NCI-H526 treated with DMSO at 0.1 percent for 48 hours (cell line): Measurements from ENCODE around the gene SNRNP200.
"Not testable (repeated sequence)": the region's sequence is repeated elsewhere in the genome, so short reads cannot be mapped to it uniquely, and the experiment has no call there.

ENCODE experiments used
- DNase-seq: peaks from one replicate; lab custom pipeline; 2025; lab: John Stamatoyannopoulos, UW

Gene SNRNP200

GRCh38 chr2:96325041-96325883, 19.9 kb upstream of the SNRNP200 start, which contains the start of gene ITPRIPL1:
TSS of gene ITPRIPL1 (plus strand) at chr2:96325317. CDS start at chr2:96325840, 523 bp downstream.
- DNase-seq, result peak; percentile 24

- no peak for DNase-seq
Observed at GRCh38 chr2:96324721-96325040, 19.3 kb upstream of the SNRNP200 start.

DNA sequence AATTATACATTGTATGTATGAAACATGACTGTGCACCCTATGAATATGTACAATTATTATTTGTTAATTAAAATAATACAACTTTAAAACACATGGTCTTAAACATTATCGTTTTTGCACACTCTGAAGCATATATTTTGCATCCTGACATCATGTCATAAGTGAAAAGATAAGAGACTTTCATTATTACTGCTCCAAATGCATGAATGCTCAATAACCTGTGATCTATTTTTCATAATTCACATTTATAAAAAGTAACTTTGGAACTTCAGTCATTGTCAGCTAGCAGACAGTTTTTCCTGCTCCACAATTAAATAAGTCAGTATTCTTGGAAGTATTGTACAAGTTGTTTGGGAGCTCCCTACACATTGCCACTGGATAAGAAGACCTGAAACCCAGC, 18.5 kb upstream of the SNRNP200 start:
- DNase-seq, result no peak

DNA sequence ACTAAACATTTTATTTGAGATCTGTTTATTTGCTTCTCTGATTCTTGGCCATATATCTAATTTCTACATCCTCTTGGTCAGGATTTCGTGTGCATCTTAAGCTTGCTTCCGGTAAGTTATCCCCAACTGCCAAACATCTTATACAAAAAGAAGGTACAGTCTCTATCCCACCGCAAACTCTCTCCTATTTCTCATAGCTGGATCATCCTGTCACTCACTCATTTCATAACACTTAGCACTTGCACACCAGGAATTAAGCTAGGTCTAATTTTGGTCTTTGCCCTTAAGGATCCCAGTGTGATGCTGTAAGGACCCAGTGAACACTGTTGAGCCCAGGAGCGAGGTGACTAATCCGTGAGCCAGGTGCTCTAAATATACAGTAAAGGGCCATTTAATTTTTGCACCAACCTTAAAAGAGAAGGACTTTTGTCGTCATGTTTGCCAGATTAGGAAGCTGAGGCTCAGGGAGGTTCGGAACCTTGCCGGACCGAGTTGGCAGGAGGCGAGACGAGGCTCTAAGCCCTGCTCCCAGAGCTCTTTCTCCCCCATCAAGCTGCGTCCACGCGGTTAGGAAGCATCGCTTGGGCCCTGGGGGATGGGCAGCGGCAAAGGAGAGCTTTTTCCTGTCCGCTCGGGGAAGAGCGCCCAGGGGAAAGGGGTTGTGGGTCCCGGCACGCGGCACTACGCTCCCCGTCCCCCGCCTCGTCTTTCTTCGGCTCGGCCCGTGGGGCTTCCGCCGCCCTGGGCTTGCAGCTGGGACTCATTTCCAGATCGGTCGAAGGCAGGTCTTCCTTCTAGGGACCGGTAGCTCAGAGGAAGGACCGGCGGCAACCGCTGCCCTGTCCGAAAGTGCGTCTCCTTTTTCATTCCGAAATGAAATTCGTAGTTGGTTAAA, 15.6 kb upstream of the SNRNP200 start:
- DNase-seq, result peak; percentile 49

DNA sequence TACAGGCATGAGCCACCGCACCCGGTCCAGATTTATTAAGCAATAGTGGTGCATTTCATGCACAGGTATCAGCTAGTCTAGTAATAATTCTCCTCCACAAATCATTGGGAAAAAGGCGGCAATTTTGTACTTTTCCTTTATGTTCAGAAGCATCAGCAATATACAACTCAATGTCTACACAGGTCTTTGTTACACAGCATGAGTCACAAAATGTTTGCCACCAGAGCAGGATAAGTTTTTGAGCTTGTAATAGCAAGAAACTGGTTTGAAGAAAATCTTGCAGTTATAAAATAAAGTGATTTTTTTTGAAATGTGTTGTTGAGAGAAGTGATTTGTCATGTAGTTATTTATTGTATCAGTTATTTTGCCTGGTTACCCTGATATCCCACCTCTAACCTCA, 15.0 kb upstream of the SNRNP200 start:
- DNase-seq, result no peak

- no peak for DNase-seq
Observed at GRCh38 chr2:96319396-96319795, 14.1 kb upstream of the SNRNP200 start.

GRCh38 chr2:96318723-96319122, 13.4 kb upstream of the SNRNP200 start:
- no peak for DNase-seq

- no peak for DNase-seq
Observed at GRCh38 chr2:96317584-96317997, 12.2 kb upstream of the SNRNP200 start.

DNA sequence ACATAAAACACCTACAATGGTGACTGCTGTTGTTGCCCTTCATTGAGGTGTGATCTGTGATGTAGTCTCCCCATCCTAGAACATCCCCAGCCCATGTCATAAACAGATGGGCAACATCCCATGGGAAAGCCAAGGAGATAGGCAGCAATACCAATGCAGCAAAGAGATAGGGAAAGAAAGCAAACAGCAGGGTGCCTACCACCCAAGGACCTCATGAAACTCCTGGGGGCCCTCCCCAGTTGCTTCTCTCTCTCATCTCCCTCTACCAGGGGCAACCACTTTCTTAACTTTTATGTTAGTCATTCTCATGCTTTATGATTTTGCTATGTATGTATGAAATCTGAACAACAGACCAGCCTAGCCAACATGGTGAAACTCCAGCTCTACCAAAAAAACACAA, 11.7 kb upstream of the SNRNP200 start:
- DNase-seq, result no peak

DNA sequence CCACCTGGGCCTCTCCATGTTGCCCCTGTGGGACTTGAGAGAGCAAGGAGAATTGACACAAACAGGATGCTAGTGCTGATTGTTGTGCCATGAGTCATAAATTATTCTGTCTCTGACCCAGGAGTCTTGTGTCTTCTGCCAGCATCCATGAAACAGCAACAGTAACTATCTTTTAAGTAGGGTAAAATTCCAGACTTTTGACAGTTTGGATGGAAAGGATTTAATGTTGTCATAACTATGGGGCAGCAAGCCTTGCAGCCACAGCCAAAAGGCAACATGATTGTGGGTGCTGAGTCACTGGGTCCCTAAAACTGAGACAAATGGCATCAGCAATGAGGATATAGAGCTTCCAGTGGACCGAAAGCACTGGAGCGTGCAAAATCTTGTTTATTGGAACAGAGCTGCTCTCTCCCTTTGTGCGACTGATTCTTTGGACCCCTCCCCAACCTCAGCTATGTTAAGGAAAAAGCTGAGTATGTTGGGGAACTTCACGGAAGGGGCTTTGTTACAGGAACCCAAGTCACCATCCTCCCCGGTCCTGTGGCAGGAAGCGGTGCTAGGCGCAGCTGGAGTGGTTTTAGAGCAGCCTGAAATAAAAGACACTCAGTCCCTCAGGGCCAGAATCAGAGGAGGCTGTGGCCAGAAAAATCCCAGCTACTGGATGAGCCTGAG, 10.2 kb upstream of the SNRNP200 start:
- no peak for DNase-seq

DNA sequence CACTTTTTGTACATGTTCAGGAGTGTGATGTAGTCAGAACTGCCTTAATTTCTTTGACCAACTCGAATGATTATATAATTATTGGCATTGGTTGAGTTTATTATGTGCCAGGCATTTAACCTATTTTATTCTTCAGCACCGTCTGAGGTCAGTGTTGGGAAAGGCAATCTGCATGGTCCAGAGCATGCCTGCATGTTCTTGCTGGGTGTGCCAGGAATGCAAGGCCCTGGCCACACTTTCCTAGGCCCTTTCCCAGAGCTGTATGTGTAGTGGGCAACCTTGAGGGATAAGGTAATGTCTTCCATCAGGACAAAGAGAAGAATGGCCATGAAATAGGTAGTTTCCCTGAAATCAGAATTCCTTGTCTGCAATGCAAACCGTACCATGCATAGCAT, 9.7 kb upstream of the SNRNP200 start:
- no peak for DNase-seq

DNA sequence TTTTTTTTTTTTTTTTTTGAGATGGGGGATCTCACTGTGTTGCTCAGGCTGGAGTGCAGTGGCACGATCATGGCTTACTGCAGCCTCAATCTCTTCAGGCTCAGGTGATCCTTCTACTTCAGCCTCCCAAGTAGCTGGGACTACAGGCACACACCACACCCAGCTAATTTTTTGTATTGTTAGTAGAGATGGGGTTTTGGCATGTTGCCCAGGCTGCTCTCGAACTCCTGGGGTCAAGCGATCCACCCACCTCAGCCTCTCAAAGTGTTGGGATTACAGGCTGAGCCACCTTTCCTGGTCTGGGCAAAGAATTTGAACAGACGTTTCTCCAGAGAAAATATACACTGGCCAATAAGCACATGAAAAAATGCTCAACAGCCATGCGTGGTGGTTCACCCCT, 2.9 kb upstream of the SNRNP200 start:
- no peak for DNase-seq

DNA sequence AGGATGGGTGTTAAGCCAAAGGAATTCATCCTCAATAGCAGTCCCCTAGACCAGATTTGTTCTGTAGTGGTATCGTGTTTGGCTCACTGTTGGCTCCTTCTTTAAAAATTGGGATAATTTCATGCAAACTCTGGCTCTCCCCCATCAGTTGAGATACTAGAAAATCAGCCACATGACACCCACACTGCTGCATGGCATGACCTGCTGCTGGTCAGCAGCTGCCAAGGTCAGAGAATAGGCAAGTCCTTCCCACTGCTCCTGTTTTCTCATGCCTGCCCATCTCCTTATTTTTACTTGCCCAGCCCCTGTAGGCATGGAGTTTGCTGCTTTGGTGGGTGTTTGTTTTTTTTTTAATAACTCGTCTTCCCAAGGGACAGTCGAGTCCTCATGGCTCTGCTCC, 1.0 kb upstream of the SNRNP200 start:
- no peak for DNase-seq

DNA sequence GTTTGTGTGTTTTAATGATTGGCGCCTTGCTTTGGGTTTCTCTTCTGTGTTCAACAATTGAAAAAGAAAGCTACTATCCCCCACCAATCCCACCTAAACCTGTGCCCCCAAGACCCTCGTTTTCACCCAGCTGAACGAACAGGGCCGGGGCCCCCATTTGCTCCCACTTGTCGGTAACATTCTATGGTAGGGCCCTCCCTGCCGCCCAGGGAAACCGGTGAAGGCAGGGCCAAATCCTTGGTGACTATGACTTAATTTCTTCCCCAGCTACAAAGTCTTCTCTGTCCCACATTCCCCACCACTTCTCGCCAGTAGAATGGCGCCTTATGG, 598 bp upstream of the SNRNP200 start:
- no peak for DNase-seq

GRCh38 chr2:96304606-96305005, 740 bp downstream of the SNRNP200 start:
- DNase-seq, result no peak

DNA sequence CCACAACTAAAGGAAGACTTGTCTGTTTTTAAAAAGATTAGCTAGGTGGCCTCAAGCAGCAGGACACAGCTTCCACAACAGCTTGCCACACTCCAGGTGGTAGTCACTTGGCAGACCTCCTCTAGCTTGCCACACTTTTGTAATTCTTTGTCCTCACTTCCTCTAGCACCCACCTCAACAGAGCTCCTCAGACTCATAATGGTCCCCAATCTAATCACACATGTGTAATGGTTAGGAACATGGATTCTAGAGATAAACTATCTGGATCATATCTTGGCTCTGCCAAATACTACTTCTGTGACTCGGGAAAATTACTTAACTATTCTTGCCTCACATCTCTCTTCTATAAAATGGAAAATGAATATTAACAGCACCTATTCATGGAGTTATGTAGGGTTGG, 3.5 kb downstream of the SNRNP200 start:
- DNase-seq, result no peak

DNA sequence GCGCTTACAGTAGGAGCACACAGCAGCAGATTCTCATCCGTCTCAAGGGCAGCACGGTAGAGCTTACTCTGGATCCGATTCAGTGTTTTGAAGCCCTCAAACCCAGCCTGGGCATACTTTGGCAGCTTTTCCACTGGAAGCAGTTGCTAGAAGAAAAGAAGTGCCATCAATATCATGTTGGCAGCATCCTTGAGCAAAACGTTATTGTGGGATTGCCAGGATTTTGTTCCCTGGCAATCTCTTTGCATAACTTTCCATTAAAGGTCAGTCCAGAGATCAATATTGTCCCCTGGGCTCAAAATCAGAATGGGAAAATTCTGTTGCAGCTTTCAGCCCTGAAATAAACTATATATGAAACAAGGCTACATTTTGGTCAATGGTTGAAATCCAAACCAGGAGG, 8.4 kb downstream of the SNRNP200 start:
- DNase-seq, result no peak

- not testable (repeated sequence) for DNase-seq
Observed at GRCh38 chr2:96294271-96294670, 11.1 kb downstream of the SNRNP200 start.

GRCh38 chr2:96291751-96292150, 13.6 kb downstream of the SNRNP200 start:
- DNase-seq, result no peak

DNA sequence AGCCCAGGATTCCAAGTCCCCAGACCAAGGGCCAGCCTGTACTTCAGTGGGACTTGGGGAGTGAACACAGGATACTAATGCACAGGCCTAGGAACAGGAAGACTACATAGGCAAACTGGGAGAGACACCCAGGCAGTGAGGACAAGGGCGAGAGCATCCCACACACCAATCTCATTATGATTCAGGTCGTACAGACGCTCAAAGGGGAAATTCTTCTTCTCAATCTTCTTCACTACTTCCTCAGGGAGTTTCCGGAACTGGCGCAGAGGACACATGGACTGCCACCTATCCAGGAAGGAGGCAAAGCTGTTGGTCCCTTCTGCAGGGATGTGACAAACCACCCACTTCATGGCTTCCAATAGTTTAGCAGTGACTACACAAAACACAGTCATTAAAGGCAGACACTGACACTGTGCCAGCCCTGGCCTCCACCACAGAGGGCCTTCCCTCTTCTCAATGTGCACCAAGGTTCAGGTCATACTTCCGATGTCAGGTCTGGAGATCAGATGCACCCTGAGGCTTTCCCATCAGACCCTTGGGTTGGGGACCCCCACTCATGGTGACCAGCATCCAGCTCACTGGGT, 18.0 kb downstream of the SNRNP200 start:
- DNase-seq, result no peak

GRCh38 chr2:96276787-96277499, 28.4 kb downstream of the SNRNP200 start:
- no peak for DNase-seq
